GM18951 (cell line): ENCODE measurements around the gene CCDC33.

ENCODE experiments used
- POLR2A ChIP-seq: IDR thresholded peaks from 4 replicates; pipeline ENCODE4 v1.6.1; 2011; ENCODE audit warnings: mild to moderate bottlenecking; ENCODE audit not compliant: insufficient read length, insufficient read depth; ENCODE audit errors: extremely low read depth
- in situ Hi-C: fragments of 300-500 bp; cut with MboI; formaldehyde crosslinking; loops from one replicate; pipeline ENCODE4 v1.12.0; 2022; ENCODE audit warnings: low sequenced_read_pairs, mixed read lengths, inconsistent platforms; ENCODE audit not compliant: unreplicated experiment

The CCDC33 gene

DNA sequence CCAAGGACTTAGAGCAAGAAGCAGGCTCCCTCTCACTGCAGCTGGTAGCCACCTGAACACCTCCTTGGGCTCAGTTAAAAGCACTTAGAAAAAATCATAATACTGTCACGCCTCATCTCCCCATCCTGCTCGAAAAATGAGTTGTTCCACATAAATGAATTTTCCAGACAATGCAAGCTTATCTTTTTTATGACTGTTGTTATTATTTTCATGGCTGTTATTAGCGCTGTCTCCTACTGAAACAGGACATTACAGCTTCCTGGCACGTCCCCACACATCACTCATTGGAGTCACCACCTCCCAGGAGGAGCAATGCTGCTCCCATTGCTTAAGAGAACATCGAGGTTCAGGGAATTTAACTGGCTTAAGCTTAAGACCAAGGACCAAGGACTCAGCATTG is 26.5 kb downstream of the CCDC33 start:
- no peak for TF ChIP-seq POLR2A
- in situ Hi-C loops: no loop called here

GRCh38 chr15:74263466-74263865 is 27.3 kb downstream of the CCDC33 start:
- in situ Hi-C loops: no loop called here
- TF ChIP-seq POLR2A: no peak

- in situ Hi-C loops: no loop called here
- no peak for TF ChIP-seq POLR2A
Measured at GRCh38 chr15:74264081-74264501, 28.0 kb downstream of the CCDC33 start.

GRCh38 chr15:74265046-74265639 is 29.0 kb downstream of the CCDC33 start:
- no peak for TF ChIP-seq POLR2A
- in situ Hi-C loops: no loop called here

DNA sequence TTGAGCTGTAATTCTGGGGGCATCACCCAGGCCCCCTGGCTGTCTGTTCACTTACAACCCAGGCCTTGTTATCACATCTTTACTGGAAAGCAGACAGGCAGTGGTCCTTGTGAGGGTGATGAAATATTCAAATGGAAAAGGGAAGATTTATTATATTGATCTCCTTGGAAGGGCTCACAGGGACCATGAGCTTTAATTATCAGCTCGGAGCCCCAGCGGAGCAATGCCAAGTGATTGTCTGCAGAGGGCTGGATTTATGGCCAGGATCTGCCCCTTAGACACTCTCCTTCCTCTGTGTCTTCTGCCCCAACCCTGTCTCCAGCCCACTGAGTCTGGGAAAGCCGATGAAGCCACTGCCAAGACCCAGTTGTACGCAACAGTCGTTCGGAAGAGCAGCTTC is 31.9 kb downstream of the CCDC33 start:
- in situ Hi-C loops: no loop called here
- no peak for TF ChIP-seq POLR2A

- no peak for TF ChIP-seq POLR2A
- in situ Hi-C loops: no loop called here
Measured at GRCh38 chr15:74269362-74270035, 33.4 kb downstream of the CCDC33 start.

- no peak for TF ChIP-seq POLR2A
- in situ Hi-C loops: no loop called here
Measured at GRCh38 chr15:74270155-74270554, 34.0 kb downstream of the CCDC33 start.

- in situ Hi-C loops: no loop called here
- no peak for TF ChIP-seq POLR2A
Measured at GRCh38 chr15:74270854-74271520, 34.9 kb downstream of the CCDC33 start.

DNA sequence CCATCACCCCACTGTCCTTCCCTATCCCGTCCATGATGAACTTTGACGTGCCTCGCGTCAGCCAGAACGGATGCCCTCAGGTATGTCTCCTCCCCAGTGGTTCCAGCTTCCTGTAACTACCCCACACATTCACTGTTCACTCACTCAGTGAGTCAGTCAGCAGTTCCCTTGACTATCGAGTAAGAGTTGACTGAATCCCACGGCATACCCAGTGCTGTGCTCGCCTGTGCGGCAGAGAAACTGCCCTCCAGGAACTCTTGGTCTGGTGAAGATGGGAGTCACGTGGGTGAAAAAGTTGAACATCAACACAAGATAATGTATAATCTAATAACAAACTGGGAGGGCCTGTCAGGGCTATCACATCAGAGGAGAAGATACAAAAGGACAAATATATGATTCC is 36.7 kb downstream of the CCDC33 start:
- in situ Hi-C loops: no loop called here
- no peak for TF ChIP-seq POLR2A

GRCh38 chr15:74274470-74275038 is 38.4 kb downstream of the CCDC33 start:
- no peak for TF ChIP-seq POLR2A
- in situ Hi-C loops: no loop called here

GRCh38 chr15:74275957-74276356 is 39.8 kb downstream of the CCDC33 start:
- no peak for TF ChIP-seq POLR2A
- in situ Hi-C loops: no loop called here

GRCh38 chr15:74276560-74276959 is 40.4 kb downstream of the CCDC33 start:
- in situ Hi-C loops: no loop called here
- TF ChIP-seq POLR2A: no peak

GRCh38 chr15:74277242-74277810 is 41.2 kb downstream of the CCDC33 start:
- in situ Hi-C loops: no loop called here
- TF ChIP-seq POLR2A: no peak
